Liver (tissue), 3 donors: ENCODE data around the gene ERI2.

Experiments used
- CTCF ChIP-seq: fragments of 150-350 bp; IDR thresholded peaks from 2 replicates; pipeline ENCODE4 v1.5.1; 2017; ENCODE audit warnings: improper control_type of control experiment, low read depth, low read length; ENCODE audit not compliant: missing input control
- EGR1 ChIP-seq, 2 donors: IDR thresholded peaks; 2 replicates each; pipeline ENCODE4 v1.6.1; 2016 to 2018; ENCODE audit warnings: antibody characterized with exemption in 2 of 2, low read depth in 2 of 2
- GABPA ChIP-seq, 2 donors: IDR thresholded peaks in 1 of 2; conservative IDR thresholded peaks in 1 of 2; 2 replicates each; pipeline ENCODE4 v1.6.1; 2016; ENCODE audit warnings: antibody characterized with exemption in 2 of 2, mild to moderate bottlenecking in 1 of 2, moderate library complexity in 1 of 2
- NR2F2 ChIP-seq: IDR thresholded peaks from 2 replicates; pipeline ENCODE4 v1.6.1; 2016; ENCODE audit warnings: antibody characterized with exemption
- RAD21 ChIP-seq, 2 donors: IDR thresholded peaks; 2 replicates each; pipeline ENCODE4 v1.6.1; 2016; ENCODE audit warnings: antibody characterized with exemption in 2 of 2, mild to moderate bottlenecking in 2 of 2
- RXRA ChIP-seq, 2 donors: IDR thresholded peaks; 2 replicates each; pipeline ENCODE4 v1.6.1; 2017 to 2018; ENCODE audit warnings: antibody characterized with exemption in 2 of 2, mild to moderate bottlenecking in 1 of 2
- SP1 ChIP-seq: IDR thresholded peaks from 2 replicates; pipeline ENCODE4 v1.6.1; 2018; ENCODE audit warnings: antibody characterized with exemption, mild to moderate bottlenecking
- TAF1 ChIP-seq: conservative IDR thresholded peaks from 2 replicates; pipeline ENCODE4 v1.6.1; 2016; ENCODE audit warnings: antibody characterized with exemption, mild to moderate bottlenecking
- TF ChIP-seq, protein P1 (sequence below): IDR thresholded peaks from 2 replicates; pipeline ENCODE4 v1.6.1; 2016; ENCODE audit warnings: antibody characterized with exemption, mild to moderate bottlenecking
- TF ChIP-seq, protein P2 (sequence below): IDR thresholded peaks from 2 replicates; pipeline ENCODE4 v1.6.1; 2016; ENCODE audit warnings: antibody characterized with exemption
- TF ChIP-seq, protein P3 (sequence below): IDR thresholded peaks from 2 replicates; pipeline ENCODE4 v1.6.1; 2016; ENCODE audit warnings: antibody characterized with exemption
- donor health status: healthy.
- donor health status: healthy.

DNA sequence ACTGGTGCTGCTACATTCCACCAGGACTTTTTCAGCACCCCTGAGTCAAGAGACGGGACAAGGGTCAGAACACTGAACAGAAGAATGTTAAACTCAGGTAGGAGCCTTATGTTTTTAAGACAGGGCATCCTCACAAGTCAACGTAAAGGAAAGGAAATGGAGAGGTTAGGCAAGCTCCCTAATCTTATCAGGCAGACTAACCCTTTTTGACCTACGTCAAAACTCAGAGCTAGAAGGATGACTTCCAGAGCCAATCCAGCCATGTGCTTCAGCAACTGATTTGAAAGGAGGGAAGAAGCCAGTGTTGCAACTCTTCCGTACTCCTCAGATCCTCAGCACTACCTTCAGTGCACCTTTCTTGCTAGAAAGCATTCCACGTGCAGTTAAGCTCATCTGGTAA is 46.9 kb upstream of the ERI2 start:
- TF ChIP-seq CTCF = no peak
- TF ChIP-seq, protein P1, sequence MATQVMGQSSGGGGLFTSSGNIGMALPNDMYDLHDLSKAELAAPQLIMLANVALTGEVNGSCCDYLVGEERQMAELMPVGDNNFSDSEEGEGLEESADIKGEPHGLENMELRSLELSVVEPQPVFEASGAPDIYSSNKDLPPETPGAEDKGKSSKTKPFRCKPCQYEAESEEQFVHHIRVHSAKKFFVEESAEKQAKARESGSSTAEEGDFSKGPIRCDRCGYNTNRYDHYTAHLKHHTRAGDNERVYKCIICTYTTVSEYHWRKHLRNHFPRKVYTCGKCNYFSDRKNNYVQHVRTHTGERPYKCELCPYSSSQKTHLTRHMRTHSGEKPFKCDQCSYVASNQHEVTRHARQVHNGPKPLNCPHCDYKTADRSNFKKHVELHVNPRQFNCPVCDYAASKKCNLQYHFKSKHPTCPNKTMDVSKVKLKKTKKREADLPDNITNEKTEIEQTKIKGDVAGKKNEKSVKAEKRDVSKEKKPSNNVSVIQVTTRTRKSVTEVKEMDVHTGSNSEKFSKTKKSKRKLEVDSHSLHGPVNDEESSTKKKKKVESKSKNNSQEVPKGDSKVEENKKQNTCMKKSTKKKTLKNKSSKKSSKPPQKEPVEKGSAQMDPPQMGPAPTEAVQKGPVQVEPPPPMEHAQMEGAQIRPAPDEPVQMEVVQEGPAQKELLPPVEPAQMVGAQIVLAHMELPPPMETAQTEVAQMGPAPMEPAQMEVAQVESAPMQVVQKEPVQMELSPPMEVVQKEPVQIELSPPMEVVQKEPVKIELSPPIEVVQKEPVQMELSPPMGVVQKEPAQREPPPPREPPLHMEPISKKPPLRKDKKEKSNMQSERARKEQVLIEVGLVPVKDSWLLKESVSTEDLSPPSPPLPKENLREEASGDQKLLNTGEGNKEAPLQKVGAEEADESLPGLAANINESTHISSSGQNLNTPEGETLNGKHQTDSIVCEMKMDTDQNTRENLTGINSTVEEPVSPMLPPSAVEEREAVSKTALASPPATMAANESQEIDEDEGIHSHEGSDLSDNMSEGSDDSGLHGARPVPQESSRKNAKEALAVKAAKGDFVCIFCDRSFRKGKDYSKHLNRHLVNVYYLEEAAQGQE = no peak
- TF ChIP-seq, protein P2, sequence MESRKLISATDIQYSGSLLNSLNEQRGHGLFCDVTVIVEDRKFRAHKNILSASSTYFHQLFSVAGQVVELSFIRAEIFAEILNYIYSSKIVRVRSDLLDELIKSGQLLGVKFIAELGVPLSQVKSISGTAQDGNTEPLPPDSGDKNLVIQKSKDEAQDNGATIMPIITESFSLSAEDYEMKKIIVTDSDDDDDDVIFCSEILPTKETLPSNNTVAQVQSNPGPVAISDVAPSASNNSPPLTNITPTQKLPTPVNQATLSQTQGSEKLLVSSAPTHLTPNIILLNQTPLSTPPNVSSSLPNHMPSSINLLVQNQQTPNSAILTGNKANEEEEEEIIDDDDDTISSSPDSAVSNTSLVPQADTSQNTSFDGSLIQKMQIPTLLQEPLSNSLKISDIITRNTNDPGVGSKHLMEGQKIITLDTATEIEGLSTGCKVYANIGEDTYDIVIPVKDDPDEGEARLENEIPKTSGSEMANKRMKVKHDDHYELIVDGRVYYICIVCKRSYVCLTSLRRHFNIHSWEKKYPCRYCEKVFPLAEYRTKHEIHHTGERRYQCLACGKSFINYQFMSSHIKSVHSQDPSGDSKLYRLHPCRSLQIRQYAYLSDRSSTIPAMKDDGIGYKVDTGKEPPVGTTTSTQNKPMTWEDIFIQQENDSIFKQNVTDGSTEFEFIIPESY = no peak
- no peak for TF ChIP-seq RXRA (IDR thresholded peaks at IDR 0.05)
- no peak for TF ChIP-seq SP1
- TF ChIP-seq RAD21 (IDR thresholded peaks at IDR 0.05) = no peak
- TF ChIP-seq, protein P3, sequence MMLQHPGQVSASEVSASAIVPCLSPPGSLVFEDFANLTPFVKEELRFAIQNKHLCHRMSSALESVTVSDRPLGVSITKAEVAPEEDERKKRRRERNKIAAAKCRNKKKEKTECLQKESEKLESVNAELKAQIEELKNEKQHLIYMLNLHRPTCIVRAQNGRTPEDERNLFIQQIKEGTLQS = no peak
- TF ChIP-seq GABPA (IDR thresholded peaks at IDR 0.05 in 1 of 2, conservative IDR thresholded peaks at IDR 0.05 in 1 of 2) = no peak
- no peak for TF ChIP-seq TAF1
- TF ChIP-seq EGR1 (IDR thresholded peaks at IDR 0.05; ENCODE audit: low read depth in 2 of 2) = no peak
- TF ChIP-seq NR2F2 = no peak
